ENCODE results near the gene ZNF444. TPM values are rescaled to one million over a fixed set of nuclear protein-coding genes. Genes with fewer than 3 reads are reported as not detected.

ZNF444 gene
- total RNA-seq, 1 experiment from 2014 or later = 31.7 TPM

DNA sequence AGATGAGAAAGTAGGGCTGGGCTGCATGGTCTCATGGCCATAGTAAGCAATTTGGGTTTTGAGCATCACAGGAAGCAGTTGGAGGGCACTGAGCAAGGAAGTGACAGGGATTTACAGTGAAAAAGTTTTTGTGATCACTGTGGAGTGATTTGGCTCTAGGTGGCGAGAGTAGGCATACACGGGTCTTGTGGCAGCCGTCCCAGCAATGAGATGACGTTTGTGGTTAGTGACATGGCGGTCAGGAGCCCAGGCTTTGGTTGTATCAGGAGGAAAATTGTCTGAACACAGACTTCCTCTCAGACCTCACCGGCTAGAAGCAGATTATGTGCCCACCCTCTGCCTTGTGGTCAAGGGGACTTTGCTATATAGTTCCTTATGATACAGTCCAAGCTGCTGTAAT lies 3.3 kb downstream of the ZNF444 start:
- H3K27ac ChIP-seq (ENCODE audit: low read depth, low read length) = no peak overlapping the region
- intact Hi-C loops (cut with micrococcal nuclease) = no loop called here
- no peak overlapping the region for H3K4me2 ChIP-seq (ENCODE audit: low read length)
- POLR2A ChIA-PET = no interaction called here
- no peaks in the 10 kb centered on the region; the same call in 1 of the 2 replicates for H3K79me2 ChIP-seq (ENCODE audit: insufficient read depth, low read length)
- TF ChIP-seq ELF1 (IDR thresholded peaks at IDR 0.05; ENCODE audit: borderline replicate concordance, low read depth) (no peak), JUND (IDR thresholded peaks at IDR 0.05) (no peak), SRF (IDR thresholded peaks at IDR 0.05; ENCODE audit: low read depth) (no peak), SIN3A (IDR thresholded peaks at IDR 0.05; ENCODE audit: low read depth) (no peak), ZNF274 (IDR thresholded peaks at IDR 0.05; ENCODE audit: low read depth, low read length) (no peak), SP1 (IDR thresholded peaks at IDR 0.05; ENCODE audit: low read depth) (no peak), CBX3 (IDR thresholded peaks at IDR 0.05; ENCODE audit: low read depth) (no peak), CEBPB (IDR thresholded peaks at IDR 0.05; ENCODE audit: low read depth) (no peak), POLR2A (IDR thresholded peaks at IDR 0.05; ENCODE audit: borderline replicate concordance, extremely low read depth, insufficient read depth, insufficient read length) (no peak), TCF7L2 (IDR thresholded peaks at IDR 0.05; ENCODE audit: borderline replicate concordance, extremely low read depth, insufficient read depth, insufficient read length) (no peak), EZH2phosphoT487 (IDR thresholded peaks at IDR 0.05; ENCODE audit: borderline replicate concordance) (no peak), RAD21 (IDR thresholded peaks at IDR 0.05; ENCODE audit: low read depth) (no peak), ZFX (IDR thresholded peaks at IDR 0.05) (no peak), YY1 (IDR thresholded peaks at IDR 0.05; ENCODE audit: extremely low read depth, insufficient replicate concordance, low read depth, low read length) (no peak)
- TF ChIP-seq, protein P1, sequence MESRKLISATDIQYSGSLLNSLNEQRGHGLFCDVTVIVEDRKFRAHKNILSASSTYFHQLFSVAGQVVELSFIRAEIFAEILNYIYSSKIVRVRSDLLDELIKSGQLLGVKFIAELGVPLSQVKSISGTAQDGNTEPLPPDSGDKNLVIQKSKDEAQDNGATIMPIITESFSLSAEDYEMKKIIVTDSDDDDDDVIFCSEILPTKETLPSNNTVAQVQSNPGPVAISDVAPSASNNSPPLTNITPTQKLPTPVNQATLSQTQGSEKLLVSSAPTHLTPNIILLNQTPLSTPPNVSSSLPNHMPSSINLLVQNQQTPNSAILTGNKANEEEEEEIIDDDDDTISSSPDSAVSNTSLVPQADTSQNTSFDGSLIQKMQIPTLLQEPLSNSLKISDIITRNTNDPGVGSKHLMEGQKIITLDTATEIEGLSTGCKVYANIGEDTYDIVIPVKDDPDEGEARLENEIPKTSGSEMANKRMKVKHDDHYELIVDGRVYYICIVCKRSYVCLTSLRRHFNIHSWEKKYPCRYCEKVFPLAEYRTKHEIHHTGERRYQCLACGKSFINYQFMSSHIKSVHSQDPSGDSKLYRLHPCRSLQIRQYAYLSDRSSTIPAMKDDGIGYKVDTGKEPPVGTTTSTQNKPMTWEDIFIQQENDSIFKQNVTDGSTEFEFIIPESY (IDR thresholded peaks at IDR 0.05; ENCODE audit: extremely low read depth, insufficient replicate concordance, low read length) = no peak
- TF ChIP-seq, protein P2, sequence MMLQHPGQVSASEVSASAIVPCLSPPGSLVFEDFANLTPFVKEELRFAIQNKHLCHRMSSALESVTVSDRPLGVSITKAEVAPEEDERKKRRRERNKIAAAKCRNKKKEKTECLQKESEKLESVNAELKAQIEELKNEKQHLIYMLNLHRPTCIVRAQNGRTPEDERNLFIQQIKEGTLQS (IDR thresholded peaks at IDR 0.05) = no peak
- H3K4me1 ChIP-seq (ENCODE audit: control insufficient read depth in 1 of 2, insufficient read depth in 2 of 2, low read length in 2 of 2) = peaks cover 6 to 12% of the 10 kb centered on the region in 2 experiments
- CTCF ChIA-PET = no interaction called here
- H4K20me1 ChIP-seq (ENCODE audit: insufficient read depth) = no peaks in the 10 kb centered on the region
- no peak overlapping the region for H3K9ac ChIP-seq (ENCODE audit: low read length)
- RAD21 ChIA-PET (ENCODE audit: low non-redundant PET in 1 of 2, low total read pairs in 2 of 2, uncharacterized antibody in 2 of 2, unreplicated experiment in 2 of 2) = no interaction called here
- no peaks in the 10 kb centered on the region for H3K36me3 ChIP-seq (ENCODE audit: control insufficient read depth in 1 of 2, insufficient read depth in 2 of 2, low read length in 2 of 2)
- H3K9me2 ChIP-seq (ENCODE audit: insufficient read depth) = no peaks in the 10 kb centered on the region
- BruUV-seq (replicated peaks) = no TSS peak
- DNase-seq (ENCODE audit: low read depth, low spot score) = no peak
- H3K27me3 ChIP-seq (ENCODE audit: insufficient read depth, low read length) = no peaks in the 10 kb centered on the region
- H2AFZ ChIP-seq (ENCODE audit: low read depth, low read length, poor library complexity, severe bottlenecking) = no peak overlapping the region
- no peaks in the 10 kb centered on the region for H3K9me3 ChIP-seq (ENCODE audit: control insufficient read depth in 1 of 2, insufficient read depth in 1 of 2, low read depth in 1 of 2, low read length in 2 of 2)
- no peak for ATAC-seq
- H3K4me3 ChIP-seq (replicated peaks in 1 of 2; ENCODE audit: low read depth in 1 of 2, low read length in 2 of 2) = no peak overlapping the region
